Esophagus squamous epithelium (tissue), 5 donors: ENCODE data around the gene SLC25A43. TPM values are rescaled to one million over a fixed set of nuclear protein-coding genes. Genes with fewer than 3 reads are reported as not detected.
"Not testable (repeated sequence)": the region's sequence is repeated elsewhere in the genome, so short reads cannot be mapped to it uniquely, and the experiment has no call there.

Experiments
- DNase-seq: peaks from one replicate; lab custom pipeline; 2025; lab: John Stamatoyannopoulos, UW
- H3K27ac ChIP-seq, 4 donors: fragments of 200-600 bp; sonication (generic); one replicate each; pipeline ENCODE4 v1.5.1; 2016 to 2019; ENCODE audit warnings: mild to moderate bottlenecking in 1 of 4
- H3K27me3 ChIP-seq, 4 donors: fragments of 200-600 bp; sonication (generic); 1 replicate in 3 of 4; 2 replicates in 1 of 4; pipeline versions ENCODE4 v1.5.1 to v1.6.0; 2017 to 2021; ENCODE audit warnings: antibody characterized with exemption in 1 of 4
- H3K36me3 ChIP-seq, 3 donors: fragments of 200-600 bp; sonication (generic); one replicate each; pipeline ENCODE4 v1.5.1; 2016 to 2019
- H3K4me1 ChIP-seq, 3 donors: fragments of 200-600 bp; sonication (generic); one replicate each; pipeline ENCODE4 v1.5.1; 2017 to 2019
- H3K4me3 ChIP-seq, 4 donors: fragments of 200-600 bp; sonication (generic); 1 replicate in 3 of 4; 2 replicates in 1 of 4; pipeline ENCODE4 v1.5.1; 2016 to 2019; ENCODE audit warnings: mild to moderate bottlenecking in 2 of 4, moderate library complexity in 1 of 4
- H3K9me3 ChIP-seq, 3 donors: fragments of 200-600 bp; sonication (generic); one replicate each; pipeline ENCODE4 v1.5.1; 2016 to 2019
- CTCF ChIP-seq, 6 experiments: fragments of 450-650 bp in 4 of 6; fragments of 200-600 bp in 2 of 6; sonication (generic) in 2 of 6; IDR thresholded peaks; one replicate each; pipeline ENCODE4 v1.5.1; 2016 to 2019; ENCODE audit warnings: antibody characterized with exemption in 6 of 6, mild to moderate bottlenecking in 4 of 6, moderate library complexity in 4 of 6
- POLR2A ChIP-seq, 4 donors: fragments of 450-650 bp; IDR thresholded peaks; one replicate each; pipeline ENCODE4 v1.6.1; 2017; ENCODE audit warnings: antibody characterized with exemption in 4 of 4, mild to moderate bottlenecking in 4 of 4, moderate library complexity in 3 of 4
- WGBS, 2 donors: methylation state at CpG; one replicate each; pipeline ENCODE4 v1.1.5; 2018; 5-methylcytosine and 5-hydroxymethylcytosine counted together
- intact Hi-C: fragments of 100-400 bp; cut with DNase I; formaldehyde crosslinking; loops from one replicate; pipeline ENCODE4 v1.15.0; 2022
- total RNA-seq, 4 donors: library from RNA; depleted of rRNA; stranded (reverse); fragments of >200 nt; gene quantifications; one replicate each; pipeline ENCODE4 v1.1.0, GENCODE V29; 2016
- donor health status: DM: yes; HTN: yes; CAD: no.

The SLC25A43 gene
- total RNA-seq, 4 donors from 2014 or later, result 26.1 to 39.0 (median 33.3) TPM

DNA sequence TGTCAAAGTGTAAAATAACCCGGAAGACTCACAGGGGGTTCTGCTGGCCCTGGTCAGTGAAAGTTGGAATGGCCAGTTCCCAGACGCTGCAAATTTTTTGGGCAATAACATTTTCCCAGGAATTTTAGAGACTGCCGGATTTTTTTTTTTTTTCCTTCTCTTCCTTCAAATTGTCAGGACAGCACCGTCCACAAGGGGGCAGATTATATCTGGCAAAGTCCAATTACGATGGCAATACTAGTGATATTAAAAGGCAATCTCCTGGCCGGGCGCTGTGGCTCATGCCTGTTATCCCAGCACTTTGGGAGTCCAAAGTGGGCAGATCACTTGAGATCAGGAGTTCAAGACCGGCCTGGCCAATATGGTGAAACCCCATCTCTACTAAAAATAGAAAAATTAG is 89.6 kb downstream of the SLC25A43 start:
- DNase-seq, result no peak
- Histone ChIP-seq H3K9me3 (no peaks in the 10 kb centered on the region), H3K27ac (no peak overlapping the region), H3K36me3 (no peaks in the 10 kb centered on the region), H3K27me3 (no peaks in the 10 kb centered on the region), H3K4me1 (peaks cover 0 to 18% (median 0%) of the 10 kb centered on the region in 3 donors), H3K4me3 (no peak overlapping the region)
- TF ChIP-seq CTCF (IDR thresholded peaks at IDR 0.05), result peak; percentile 50 to 71 (median 60)
- no peak for TF ChIP-seq POLR2A (IDR thresholded peaks at IDR 0.05)
- intact Hi-C loops, result no loop called here
- 2 to 24% methylated on average over 5 to 7 of the region's 8 CpGs for WGBS, 2 donors

- Histone ChIP-seq H3K4me3 (no peak overlapping the region), H3K36me3 (no peaks in the 10 kb centered on the region), H3K27ac (no peak overlapping the region), H3K9me3 (no peaks in the 10 kb centered on the region), H3K27me3 (no peaks in the 10 kb centered on the region), H3K4me1 (peaks cover 0 to 18% (median 0%) of the 10 kb centered on the region in 3 donors)
- WGBS, 2 donors, result 60 to 73% methylated on average over 1 to 13 of the region's 13 CpGs
- TF ChIP-seq CTCF (IDR thresholded peaks at IDR 0.05) (no peak), POLR2A (IDR thresholded peaks at IDR 0.05) (no peak)
- no peak for DNase-seq
- intact Hi-C loops, result no loop called here
These were observed 90.3 kb downstream of the SLC25A43 start for GRCh38 chrX:119489212-119490074.

- intact Hi-C loops, result no loop called here
- WGBS, 2 donors, result 44% methylated on average over 2 of the region's 2 CpGs; no CpG with 5 or more reads in 1 of the 2 donors
- H3K4me3 ChIP-seq, result no peak overlapping the region
- no peaks in the 10 kb centered on the region for H3K36me3 ChIP-seq
- no peak for TF ChIP-seq CTCF (IDR thresholded peaks at IDR 0.05)
- TF ChIP-seq POLR2A (IDR thresholded peaks at IDR 0.05), result no peak
- no peak for DNase-seq
- H3K9me3 ChIP-seq, result no peaks in the 10 kb centered on the region
- H3K4me1 ChIP-seq, result peaks cover 0 to 47% (median 0%) of the 10 kb centered on the region in 3 donors
- H3K27ac ChIP-seq, result peak overlapping the region in 3 of 4 donors; percentile 72 to 83 (median 80)
- no peaks in the 10 kb centered on the region for H3K27me3 ChIP-seq
These were observed 93.3 kb downstream of the SLC25A43 start for GRCh38 chrX:119492463-119492862.

GRCh38 chrX:119493851-119494495 is 94.8 kb downstream of the SLC25A43 start:
- H3K9me3 ChIP-seq, DNase-seq, H3K27me3 ChIP-seq, H3K36me3 ChIP-seq, H3K4me3 ChIP-seq, intact Hi-C loops: not testable (repeated sequence)
- peak overlapping the region; percentile 67 to 83 (median 76) for H3K27ac ChIP-seq
- 64% methylated on average over 10 of the region's 10 CpGs; no CpG with 5 or more reads in 1 of the 2 donors for WGBS, 2 donors
- H3K4me1 ChIP-seq, result peaks cover 0 to 47% (median 0%) of the 10 kb centered on the region in 3 donors

- Histone ChIP-seq H3K27me3 (no peaks in the 10 kb centered on the region), H3K36me3 (no peaks in the 10 kb centered on the region), H3K9me3 (no peaks in the 10 kb centered on the region), H3K27ac (peak overlapping the region; percentile 5 to 83 (median 76)), H3K4me3 (no peak overlapping the region), H3K4me1 (peaks cover 0 to 59% (median 0%) of the 10 kb centered on the region in 3 donors)
- intact Hi-C loops, result no loop called here
- 49 to 73% methylated on average over 2 to 7 of the region's 10 CpGs for WGBS, 2 donors
- DNase-seq, result no peak
- TF ChIP-seq CTCF (IDR thresholded peaks at IDR 0.05) (no peak), POLR2A (IDR thresholded peaks at IDR 0.05) (no peak)
These were observed 96.9 kb downstream of the SLC25A43 start for GRCh38 chrX:119495734-119496726.
